Type B pancreatic cell (in vitro differentiated cells): Measurements from ENCODE around the gene SMARCAL1. TPM values are rescaled to one million over a fixed set of nuclear protein-coding genes. Genes with fewer than 3 reads are reported as not detected.

Experiments
- DNase-seq: peaks from one replicate; pipeline ENCODE4 v3.0.0; 2021; ENCODE audit warnings: mixed read lengths; ENCODE audit not compliant: unreplicated experiment; ENCODE audit errors: extremely low spot score
- H3K27ac Mint-ChIP-seq: 2 replicates; pipeline ENCODE4 v1.8.0; 2021; ENCODE audit warnings: mild to moderate bottlenecking, mixed read lengths
- H3K27me3 Mint-ChIP-seq: 2 replicates; pipeline ENCODE4 v1.8.0; 2021; ENCODE audit warnings: mixed read lengths
- H3K36me3 Mint-ChIP-seq: 2 replicates; pipeline ENCODE4 v1.8.0; 2021; ENCODE audit warnings: mixed read lengths
- H3K4me1 Mint-ChIP-seq: one replicate; pipeline ENCODE4 v1.8.0; 2021; ENCODE audit warnings: mixed read lengths; ENCODE audit not compliant: unreplicated experiment
- H3K4me3 Mint-ChIP-seq: 2 replicates; pipeline ENCODE4 v1.8.0; 2021; ENCODE audit warnings: mild to moderate bottlenecking, mixed read lengths
- H3K9me3 Mint-ChIP-seq: 2 replicates; pipeline ENCODE4 v1.8.0; 2021; ENCODE audit warnings: mixed read lengths
- CTCF ChIP-seq: fragments of 200-600 bp; sonication (generic); conservative IDR thresholded peaks from 2 replicates; pipeline ENCODE4 v1.5.0; 2021; ENCODE audit warnings: antibody characterized with exemption, mild to moderate bottlenecking
- total RNA-seq: library from RNA; stranded (reverse); gene quantifications from 2 replicates; pipeline ENCODE4 v1.2.1, GENCODE V29; 2021; ENCODE audit warnings: low replicate concordance

Gene SMARCAL1
- total RNA-seq, 1 donor from 2014 or later = 29.0 TPM

GRCh38 chr2:216522892-216523502 is 110.7 kb downstream of the SMARCAL1 start:
- TF ChIP-seq CTCF = no peak
- Mint-ChIP-seq H3K4me3 (no peak overlapping the region), H3K27ac (no peak overlapping the region), H3K27me3 (no peaks in the 10 kb centered on the region), H3K9me3 (no peaks in the 10 kb centered on the region), H3K36me3 (peaks cover 6% of the 10 kb centered on the region), H3K4me1 (peaks cover 20% of the 10 kb centered on the region)
- DNase-seq = no peak

GRCh38 chr2:216525972-216526371 is 113.7 kb downstream of the SMARCAL1 start:
- TF ChIP-seq CTCF = no peak
- peaks cover 6% of the 10 kb centered on the region for H3K36me3 Mint-ChIP-seq
- no peak overlapping the region for H3K27ac Mint-ChIP-seq
- H3K4me1 Mint-ChIP-seq = peaks cover 17% of the 10 kb centered on the region
- no peak overlapping the region for H3K4me3 Mint-ChIP-seq
- no peaks in the 10 kb centered on the region for H3K9me3 Mint-ChIP-seq
- DNase-seq = no peak
- H3K27me3 Mint-ChIP-seq = no peaks in the 10 kb centered on the region

GRCh38 chr2:216526939-216527338 is 114.7 kb downstream of the SMARCAL1 start:
- DNase-seq = no peak
- H3K9me3 Mint-ChIP-seq = no peaks in the 10 kb centered on the region
- no peak for TF ChIP-seq CTCF
- H3K4me3 Mint-ChIP-seq = no peak overlapping the region
- H3K27me3 Mint-ChIP-seq = no peaks in the 10 kb centered on the region
- H3K27ac Mint-ChIP-seq = no peak overlapping the region
- peaks cover 19% of the 10 kb centered on the region for H3K4me1 Mint-ChIP-seq
- peaks cover 6% of the 10 kb centered on the region for H3K36me3 Mint-ChIP-seq

GRCh38 chr2:216527600-216527999 is 115.3 kb downstream of the SMARCAL1 start:
- H3K27me3 Mint-ChIP-seq = no peaks in the 10 kb centered on the region
- peaks cover 2% of the 10 kb centered on the region for H3K36me3 Mint-ChIP-seq
- no peak for DNase-seq
- peaks cover 25% of the 10 kb centered on the region for H3K4me1 Mint-ChIP-seq
- no peak overlapping the region for H3K27ac Mint-ChIP-seq
- TF ChIP-seq CTCF = no peak
- no peak overlapping the region for H3K4me3 Mint-ChIP-seq
- no peaks in the 10 kb centered on the region for H3K9me3 Mint-ChIP-seq

GRCh38 chr2:216532562-216532961 is 120.3 kb downstream of the SMARCAL1 start:
- no peak for TF ChIP-seq CTCF
- no peak overlapping the region for H3K27ac Mint-ChIP-seq
- H3K36me3 Mint-ChIP-seq = no peaks in the 10 kb centered on the region
- H3K4me1 Mint-ChIP-seq = peaks cover 52% of the 10 kb centered on the region
- H3K9me3 Mint-ChIP-seq = no peaks in the 10 kb centered on the region
- H3K4me3 Mint-ChIP-seq = no peak overlapping the region
- DNase-seq = no peak
- no peaks in the 10 kb centered on the region for H3K27me3 Mint-ChIP-seq

Other genes with a start within 250 kb of the SMARCAL1 start
- 0.93 and 1.1 TPM in 2 replicates for gene MARCHF4, start 40.0 kb upstream of the SMARCAL1 start, total RNA-seq
- 3,063 and 3,098 TPM in 2 replicates for gene RPL37A, start 86.4 kb downstream of the SMARCAL1 start, total RNA-seq
- 121 and 252 TPM in 2 replicates for gene IGFBP2, start 220.9 kb downstream of the SMARCAL1 start, total RNA-seq